ENCODE data around the gene VPS54. TPM values are rescaled to one million over a fixed set of nuclear protein-coding genes. Genes with fewer than 3 reads are reported as not detected.
"Not testable (repeated sequence)": the region's sequence is repeated elsewhere in the genome, so short reads cannot be mapped to it uniquely, and the experiment has no call there.

Gene VPS54
- total RNA-seq, 1 experiment from 2014 or later, result 21.2 TPM

- no TSS peak for BruUV-seq (replicated peaks)
- Histone ChIP-seq H3K27me3 (ENCODE audit: control insufficient read depth, insufficient read depth, low read length) (no peaks in the 10 kb centered on the region), H3K4me1 (ENCODE audit: control insufficient read depth, insufficient read depth, low read length) (peaks cover 13% of the 10 kb centered on the region), H3K36me3 (ENCODE audit: control insufficient read depth, insufficient read depth, low read length) (no peaks in the 10 kb centered on the region), H3K27ac (ENCODE audit: low read length) (no peak overlapping the region), H3K4me3 (ENCODE audit: low read depth in 2 of 2, low read length in 2 of 2) (no peak overlapping the region), H3K9me3 (ENCODE audit: control insufficient read depth, insufficient read depth, low read depth, low read length) (peaks cover 3% of the 10 kb centered on the region; the same call in 1 of the 2 replicates)
- ATAC-seq (no peak), DNase-seq (ENCODE audit: low read depth, low spot score) (no peak)
- ChIA-PET POLR2A (no interaction called here), CTCF (interaction anchor here (0.8 kb wide), 1 partner anchor 472 kb away, joined by 3 read pairs; no protein-coding TSS in a partner anchor)
- in situ Hi-C loops (cut with HindIII; ENCODE audit: low pct_unique_long_range_greater_than_20kb, low sequenced_read_pairs) (no loop called here), intact Hi-C loops (cut with micrococcal nuclease; ENCODE audit: unreplicated experiment) (no loop called here)
- no peak for TF ChIP-seq TCF7L2 (IDR thresholded peaks at IDR 0.05; ENCODE audit: low read depth, low read length)
- TF ChIP-seq SIN3A (IDR thresholded peaks at IDR 0.05; ENCODE audit: borderline replicate concordance, insufficient read depth, low read depth, low read length), result no peak
- no peak for TF ChIP-seq REST (IDR thresholded peaks at IDR 0.05; ENCODE audit: insufficient read depth in 1 of 2, low read depth in 2 of 2, low read length in 1 of 2)
- no peak for TF ChIP-seq POLR2AphosphoS5 (IDR thresholded peaks at IDR 0.05; ENCODE audit: low read depth, low read length)
- TF ChIP-seq CTCF (IDR thresholded peaks at IDR 0.05), result no peak
Observed at GRCh38 chr2:63850204-63850571, 169.0 kb downstream of the VPS54 start.

GRCh38 chr2:63849381-63850203 lies 169.6 kb downstream of the VPS54 start:
- Histone ChIP-seq H3K27ac (ENCODE audit: low read length) (peak overlapping the region; percentile 44; the same call in 1 of the 2 replicates), H3K27me3 (ENCODE audit: control insufficient read depth, insufficient read depth, low read length) (no peaks in the 10 kb centered on the region), H3K4me1 (ENCODE audit: control insufficient read depth, insufficient read depth, low read length) (peaks cover 19% of the 10 kb centered on the region), H3K9me3 (ENCODE audit: control insufficient read depth, insufficient read depth, low read depth, low read length) (peaks cover 3% of the 10 kb centered on the region; the same call in 1 of the 2 replicates), H3K36me3 (ENCODE audit: control insufficient read depth, insufficient read depth, low read length) (no peaks in the 10 kb centered on the region), H3K4me3 (ENCODE audit: low read depth in 2 of 2, low read length in 2 of 2) (no peak overlapping the region)
- ATAC-seq (no peak), DNase-seq (ENCODE audit: low read depth, low spot score) (no peak)
- in situ Hi-C loops (cut with HindIII; ENCODE audit: low pct_unique_long_range_greater_than_20kb, low sequenced_read_pairs) (no loop called here), intact Hi-C loops (cut with micrococcal nuclease; ENCODE audit: unreplicated experiment) (no loop called here)
- POLR2A ChIA-PET, result no interaction called here
- CTCF ChIA-PET, result interaction anchor here (0.6 kb wide), 1 partner anchor 28 kb away, joined by 3 read pairs; no protein-coding TSS in a partner anchor
- no TSS peak for BruUV-seq (replicated peaks)
- no peak for TF ChIP-seq CTCF (IDR thresholded peaks at IDR 0.05)
- TF ChIP-seq SIN3A (IDR thresholded peaks at IDR 0.05; ENCODE audit: borderline replicate concordance, insufficient read depth, low read depth, low read length), result no peak

GRCh38 chr2:63847571-63847970 lies 171.7 kb downstream of the VPS54 start:
- POLR2A ChIA-PET; H3K36me3 ChIP-seq (ENCODE audit: control insufficient read depth, insufficient read depth, low read length); BruUV-seq (replicated peaks); H3K9me3 ChIP-seq (ENCODE audit: control insufficient read depth, insufficient read depth, low read depth, low read length); CTCF ChIA-PET; in situ Hi-C loops (cut with HindIII; ENCODE audit: low pct_unique_long_range_greater_than_20kb, low sequenced_read_pairs); ATAC-seq; H3K27ac ChIP-seq (ENCODE audit: low read length); H3K27me3 ChIP-seq (ENCODE audit: control insufficient read depth, insufficient read depth, low read length); intact Hi-C loops (cut with micrococcal nuclease; ENCODE audit: unreplicated experiment); H3K4me3 ChIP-seq (ENCODE audit: low read depth in 2 of 2, low read length in 2 of 2); DNase-seq (ENCODE audit: low read depth, low spot score): not testable (repeated sequence)
- H3K4me1 ChIP-seq (ENCODE audit: control insufficient read depth, insufficient read depth, low read length), result peaks cover 17% of the 10 kb centered on the region
